SK-N-SH (cell line): ENCODE results near the gene LENG1. TPM values are rescaled to one million over a fixed set of nuclear protein-coding genes. Genes with fewer than 3 reads are reported as not detected.

Experiments
- CTCF ChIA-PET: fragments of 300-600, 350-600 bp; formaldehyde crosslinking; extraction: SDS; loops from one replicate; lab custom pipeline; 2021; lab: Yijun Ruan, JAX
- POLR2A ChIA-PET: fragments of 350-600 bp; sonication (Branson Sonifier 250); formaldehyde crosslinking; extraction: SDS; loops from one replicate; lab custom pipeline; 2020; ENCODE audit warnings: antibody characterized with exemption, inconsistent platforms; lab: Yijun Ruan, JAX
- DNase-seq: peaks from one replicate; pipeline ENCODE4 v3.0.0; 2012
- H2AFZ ChIP-seq: fragments of 200-600 bp; sonication (generic); 2 replicates; pipeline ENCODE4 v1.8.1; 2016; ENCODE audit warnings: antibody characterized with exemption, mild to moderate bottlenecking, low read depth
- H3F3A ChIP-seq: fragments of 200-600 bp; sonication (generic); replicated peaks from 2 replicates; pipeline ENCODE3; 2016; ENCODE audit warnings: antibody characterized with exemption, mild to moderate bottlenecking; ENCODE audit not compliant: insufficient read depth
- H3K27ac ChIP-seq, 2 experiments: fragments of 200-500 bp in 1 of 2; fragments of 200-600 bp in 1 of 2; sonication (Bioruptor generic) in 1 of 2; sonication (generic), shearing (Covaris generic) in 1 of 2; 2 replicates each; pipeline versions ENCODE4 v1.5.1 to v1.6.1; 2014 to 2016; ENCODE audit warnings: low read depth in 2 of 2, inconsistent platforms in 1 of 2, low read length in 1 of 2, mild to moderate bottlenecking in 1 of 2, mixed read lengths in 1 of 2
- H3K27me3 ChIP-seq: fragments of 200-600 bp; sonication (generic), shearing (Covaris generic); 2 replicates; pipeline ENCODE4 v1.6.1; 2016; ENCODE audit warnings: mixed run types; ENCODE audit not compliant: insufficient read depth
- H3K36me3 ChIP-seq, 2 experiments: fragments of 200-500 bp in 1 of 2; fragments of 200-600 bp in 1 of 2; sonication (Bioruptor generic) in 1 of 2; sonication (generic) in 1 of 2; replicated peaks in 1 of 2; 2 replicates each; pipeline versions ENCODE3 to v1.5.1; 2014 to 2016; ENCODE audit warnings: low read length in 1 of 2, mild to moderate bottlenecking in 1 of 2; ENCODE audit not compliant: insufficient read depth in 2 of 2, control insufficient read depth in 1 of 2
- H3K4me1 ChIP-seq, 2 experiments: fragments of 200-500 bp in 1 of 2; fragments of 200-600 bp in 1 of 2; sonication (Bioruptor generic) in 1 of 2; sonication (generic), shearing (Covaris generic) in 1 of 2; 2 replicates each; pipeline versions ENCODE4 v1.5.1 to v1.6.1; 2014 to 2016; ENCODE audit warnings: low read depth in 1 of 2, low read length in 1 of 2, mixed run types in 1 of 2; ENCODE audit not compliant: insufficient read depth in 2 of 2, control insufficient read depth in 1 of 2
- H3K4me2 ChIP-seq: fragments of 200-600 bp; sonication (generic), shearing (Covaris generic); 2 replicates; pipeline ENCODE4 v1.6.1; 2017; ENCODE audit warnings: mixed run types
- H3K4me3 ChIP-seq, 2 experiments: fragments of 200-500 bp in 1 of 2; fragments of 200-600 bp in 1 of 2; sonication (Bioruptor generic) in 1 of 2; sonication (generic), shearing (Covaris generic) in 1 of 2; 2 replicates each; pipeline versions ENCODE4 v1.5.1 to v1.8.1; 2014 to 2016; ENCODE audit warnings: low read depth in 2 of 2, inconsistent platforms in 1 of 2, low read length in 1 of 2, mild to moderate bottlenecking in 1 of 2, mixed read lengths in 1 of 2, moderate library complexity in 1 of 2
- H3K79me2 ChIP-seq: fragments of 200-600 bp; sonication (generic); 2 replicates; pipeline ENCODE4 v1.8.1; 2017; ENCODE audit warnings: mild to moderate bottlenecking; ENCODE audit not compliant: insufficient read depth
- H3K9ac ChIP-seq: fragments of 200-600 bp; sonication (generic); 2 replicates; pipeline ENCODE4 v1.6.1; 2017; ENCODE audit warnings: mixed run types
- H3K9me2 ChIP-seq: fragments of 200-600 bp; sonication (generic); 2 replicates; pipeline ENCODE4 v1.6.1; 2017; ENCODE audit warnings: mixed run types
- H3K9me3 ChIP-seq: fragments of 200-600 bp; sonication (generic); 2 replicates; pipeline ENCODE4 v1.6.1; 2017; ENCODE audit warnings: mixed run types, mild to moderate bottlenecking, moderate library complexity
- H4K20me1 ChIP-seq: fragments of 200-600 bp; sonication (generic); 2 replicates; pipeline ENCODE4 v1.6.1; 2017; ENCODE audit warnings: mild to moderate bottlenecking, mixed run types; ENCODE audit not compliant: insufficient read depth
- CHD2 ChIP-seq: fragments of 150-350 bp; IDR thresholded peaks from 2 replicates; pipeline ENCODE4 v1.6.1; 2018; ENCODE audit warnings: low read length; ENCODE audit not compliant: partially characterized antibody
- EZH2phosphoT487 ChIP-seq: fragments of 200-600 bp; sonication (generic); IDR thresholded peaks from 2 replicates; pipeline ENCODE4 v1.6.1; 2017; ENCODE audit warnings: low read depth, mixed run types, mild to moderate bottlenecking, antibody characterized with exemption, moderate library complexity, borderline replicate concordance
- FOXM1 ChIP-seq: IDR thresholded peaks from 2 replicates; pipeline ENCODE4 v1.4.0; 2012; ENCODE audit warnings: low read depth, mild to moderate bottlenecking
- GABPA ChIP-seq: IDR thresholded peaks from 2 replicates; pipeline ENCODE4 v1.4.0; 2012; ENCODE audit warnings: low read depth, mild to moderate bottlenecking
- GATA2 ChIP-seq: sonication (generic); formaldehyde crosslinking; IDR thresholded peaks from 2 replicates; pipeline ENCODE4 v1.5.0; 2020; ENCODE audit warnings: mild to moderate bottlenecking, missing genetic modification reagents
- MEF2A ChIP-seq: IDR thresholded peaks from 2 replicates; pipeline ENCODE4 v1.4.0; 2012; ENCODE audit warnings: low read depth, borderline replicate concordance
- NFIC ChIP-seq: IDR thresholded peaks from 2 replicates; pipeline ENCODE4 v1.4.0; 2012; ENCODE audit warnings: borderline replicate concordance
- POLR2AphosphoS5 ChIP-seq: IDR thresholded peaks from 2 replicates; pipeline ENCODE4 v1.6.1; 2012; ENCODE audit warnings: low read depth, low read length
- RAD21 ChIP-seq: IDR thresholded peaks from 2 replicates; pipeline ENCODE4 v1.6.1; 2012; ENCODE audit warnings: mild to moderate bottlenecking, low read length
- RCOR1 ChIP-seq: fragments of 150-350 bp; IDR thresholded peaks from 2 replicates; pipeline ENCODE4 v1.6.1; 2017; ENCODE audit warnings: antibody characterized with exemption, low read length
- RFX5 ChIP-seq: IDR thresholded peaks from 2 replicates; pipeline ENCODE4 v1.6.1; 2012; ENCODE audit warnings: mild to moderate bottlenecking, improper control_type of control experiment, low read length
- SMC3 ChIP-seq: IDR thresholded peaks from 2 replicates; pipeline ENCODE4 v1.6.1; 2012; ENCODE audit warnings: low read depth, low read length, improper control_type of control experiment
- TAF1 ChIP-seq: IDR thresholded peaks from 2 replicates; pipeline ENCODE4 v1.6.1; 2012; ENCODE audit warnings: low read depth, mild to moderate bottlenecking, low read length, moderate library complexity, borderline replicate concordance
- TCF12 ChIP-seq: IDR thresholded peaks from 2 replicates; pipeline ENCODE4 v1.4.0; 2012
- TEAD4 ChIP-seq: IDR thresholded peaks from 2 replicates; pipeline ENCODE4 v1.4.0; 2012; ENCODE audit warnings: mild to moderate bottlenecking, borderline replicate concordance; ENCODE audit not compliant: insufficient read depth
- YY1 ChIP-seq: IDR thresholded peaks from 2 replicates; pipeline ENCODE4 v1.4.0; 2012; ENCODE audit warnings: low read depth, mild to moderate bottlenecking
- WGBS: methylation state at CpG from one replicate; pipeline ENCODE4 v1.1.6; 2017; ENCODE audit warnings: low lambda C conversion rate; 5-methylcytosine and 5-hydroxymethylcytosine counted together
- polyA plus RNA-seq, 3 experiments: library from polyadenylated mRNA; depleted of rRNA; stranded (reverse); fragments of >200 nt; gene quantifications; 2 replicates each; pipeline ENCODE4 v1.2.3, GENCODE V29; 2012
- TF ChIP-seq, protein P1 (sequence below): fragments of 150-350 bp; IDR thresholded peaks from 2 replicates; pipeline ENCODE4 v1.6.1; 2017; ENCODE audit warnings: antibody characterized with exemption, low read length, low read depth, borderline replicate concordance
- TF ChIP-seq, protein P2 (sequence below): IDR thresholded peaks from 2 replicates; pipeline ENCODE4 v1.4.0; 2012; ENCODE audit warnings: low read depth, borderline replicate concordance

LENG1 gene
- polyA plus RNA-seq, 1 of the 3 experiments (the other 2 are of a cell fraction), result 11.4 TPM

DNA sequence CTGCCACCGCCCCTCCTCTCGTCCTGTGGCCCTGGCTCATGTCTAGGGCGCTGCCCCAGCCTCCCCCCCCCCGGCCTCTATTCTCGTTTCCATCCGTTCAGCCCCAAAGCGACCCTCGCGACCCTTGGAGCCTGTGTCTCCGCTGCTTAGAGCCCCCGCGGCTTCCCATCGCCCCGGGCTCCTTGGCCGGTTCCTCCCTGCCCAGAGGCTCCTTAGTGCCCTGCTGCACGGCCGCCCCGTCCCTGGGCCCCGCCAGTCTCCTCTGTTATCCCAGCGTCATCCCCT lies 31.1 kb downstream of the LENG1 start:
- Histone ChIP-seq H4K20me1 (no peaks in the 10 kb centered on the region), H3K4me3 (no peak overlapping the region), H2AFZ (no peak overlapping the region), H3K27ac (no peak overlapping the region), H3F3A (no peaks in the 10 kb centered on the region), H3K27me3 (no peaks in the 10 kb centered on the region), H3K9me2 (no peaks in the 10 kb centered on the region), H3K79me2 (no peaks in the 10 kb centered on the region), H3K9me3 (no peaks in the 10 kb centered on the region), H3K9ac (no peak overlapping the region), H3K4me1 (no peaks in the 10 kb centered on the region), H3K36me3 (peaks cover 0 to 66% of the 10 kb centered on the region in 2 experiments), H3K4me2 (no peak overlapping the region)
- ChIA-PET CTCF (no interaction called here), POLR2A (no interaction called here)
- WGBS, result 89% methylated on average over 19 of the region's 20 CpGs
- no peak for DNase-seq
- TF ChIP-seq RCOR1 (no peak), FOXM1 (no peak), MEF2A (no peak), TEAD4 (no peak), RFX5 (no peak), SMC3 (no peak), RAD21 (no peak), YY1 (no peak), POLR2AphosphoS5 (no peak)
- TF ChIP-seq, protein P1, sequence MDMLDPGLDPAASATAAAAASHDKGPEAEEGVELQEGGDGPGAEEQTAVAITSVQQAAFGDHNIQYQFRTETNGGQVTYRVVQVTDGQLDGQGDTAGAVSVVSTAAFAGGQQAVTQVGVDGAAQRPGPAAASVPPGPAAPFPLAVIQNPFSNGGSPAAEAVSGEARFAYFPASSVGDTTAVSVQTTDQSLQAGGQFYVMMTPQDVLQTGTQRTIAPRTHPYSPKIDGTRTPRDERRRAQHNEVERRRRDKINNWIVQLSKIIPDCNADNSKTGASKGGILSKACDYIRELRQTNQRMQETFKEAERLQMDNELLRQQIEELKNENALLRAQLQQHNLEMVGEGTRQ, result no peak

DNA sequence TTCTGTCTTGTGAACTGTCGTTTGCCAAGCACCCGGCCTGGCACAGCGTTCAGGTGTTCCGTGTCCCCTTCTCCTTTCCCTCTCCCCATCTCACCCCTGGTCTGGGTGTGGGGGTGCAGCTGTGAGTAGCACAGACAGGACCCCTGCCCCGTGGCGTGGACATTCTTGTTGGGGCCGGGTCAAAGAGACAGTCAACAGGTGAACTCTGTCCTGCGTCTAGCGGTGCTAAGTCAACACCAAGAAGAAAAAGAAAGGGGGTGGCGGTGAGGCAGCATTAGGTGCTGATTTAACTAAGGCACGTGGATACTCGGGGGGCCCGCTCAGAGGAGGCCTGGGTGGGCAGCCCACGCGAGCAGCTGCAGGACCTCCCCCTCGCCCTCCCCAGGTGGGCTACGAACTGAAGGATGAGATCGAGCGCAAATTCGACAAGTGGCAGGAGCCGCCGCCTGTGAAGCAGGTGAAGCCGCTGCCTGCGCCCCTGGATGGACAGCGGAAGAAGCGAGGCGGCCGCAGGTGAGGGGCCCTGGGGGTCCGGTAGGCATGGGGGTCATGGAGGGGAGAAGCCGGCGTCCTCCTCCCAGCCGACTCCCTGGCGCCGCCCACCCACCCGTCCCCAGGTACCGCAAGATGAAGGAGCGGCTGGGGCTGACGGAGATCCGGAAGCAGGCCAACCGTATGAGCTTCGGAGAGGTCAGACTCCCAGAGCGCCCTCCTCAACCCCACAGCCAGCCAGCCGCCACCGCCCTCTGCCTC lies 31.7 kb downstream of the LENG1 start:
- H3K27ac ChIP-seq, result no peak overlapping the region
- H3K36me3 ChIP-seq, result peaks cover 0 to 67% of the 10 kb centered on the region in 2 experiments
- no peaks in the 10 kb centered on the region for H3F3A ChIP-seq
- POLR2A ChIA-PET, result no interaction called here
- no peaks in the 10 kb centered on the region for H3K9me3 ChIP-seq
- CTCF ChIA-PET, result no interaction called here
- H2AFZ ChIP-seq, result no peak overlapping the region
- H3K9me2 ChIP-seq, result no peaks in the 10 kb centered on the region
- no peak for DNase-seq
- no peak overlapping the region for H3K4me3 ChIP-seq
- H3K9ac ChIP-seq, result no peak overlapping the region
- no peak overlapping the region for H3K4me2 ChIP-seq
- no peaks in the 10 kb centered on the region for H4K20me1 ChIP-seq
- H3K27me3 ChIP-seq, result no peaks in the 10 kb centered on the region
- WGBS, result 96% methylated on average over 39 of the region's 44 CpGs
- H3K79me2 ChIP-seq, result no peaks in the 10 kb centered on the region
- H3K4me1 ChIP-seq, result no peaks in the 10 kb centered on the region
- TF ChIP-seq RFX5 (no peak), GATA2 (CRISPR knock-in tag) (no peak), TCF12 (no peak), NFIC (no peak), EZH2phosphoT487 (no peak), FOXM1 (no peak), CHD2 (no peak), TAF1 (no peak), GABPA (no peak)
- TF ChIP-seq, protein P2, sequence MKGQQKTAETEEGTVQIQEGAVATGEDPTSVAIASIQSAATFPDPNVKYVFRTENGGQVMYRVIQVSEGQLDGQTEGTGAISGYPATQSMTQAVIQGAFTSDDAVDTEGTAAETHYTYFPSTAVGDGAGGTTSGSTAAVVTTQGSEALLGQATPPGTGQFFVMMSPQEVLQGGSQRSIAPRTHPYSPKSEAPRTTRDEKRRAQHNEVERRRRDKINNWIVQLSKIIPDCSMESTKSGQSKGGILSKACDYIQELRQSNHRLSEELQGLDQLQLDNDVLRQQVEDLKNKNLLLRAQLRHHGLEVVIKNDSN, result no peak
